Activated CD4-positive, alpha-beta T cell treated with anti-CD3 and anti-CD28 coated beads for 36 hours (primary cell): ENCODE measurements around the gene MAML3. TPM values are rescaled to one million over a fixed set of nuclear protein-coding genes. Genes with fewer than 3 reads are reported as not detected.

Experiments
- ATAC-seq: fragments of 200-7000 bp; cut with Tn5 transposase; one replicate; pipeline ENCODE4 v1.10.0; 2021; ENCODE audit warnings: mild to moderate bottlenecking, moderate library complexity
- CTCF ChIA-PET: fragments of 350-600 bp; sonication (Branson Sonifier 250); formaldehyde crosslinking; loops from one replicate; lab custom pipeline; 2021; ENCODE audit warnings: antibody characterized with exemption; lab: Charles Lee
- POLR2A ChIA-PET: fragments of 350-600 bp; sonication (Branson Sonifier 250); formaldehyde crosslinking; loops from one replicate; lab custom pipeline; 2021; ENCODE audit warnings: antibody characterized with exemption, inconsistent platforms; lab: Charles Lee
- DNase-seq: peaks from one replicate; pipeline ENCODE4 v3.0.0-alpha.2; 2020
- H3K27ac Mint-ChIP-seq: one replicate; pipeline ENCODE4 v1.8.0; 2021; ENCODE audit warnings: mixed read lengths
- H3K27me3 Mint-ChIP-seq: one replicate; pipeline ENCODE4 v1.8.0; 2021; ENCODE audit warnings: mixed read lengths
- H3K36me3 Mint-ChIP-seq: one replicate; pipeline ENCODE4 v1.8.0; 2021; ENCODE audit warnings: low read depth, mixed read lengths
- H3K4me1 Mint-ChIP-seq: one replicate; pipeline ENCODE4 v1.8.0; 2021; ENCODE audit warnings: mixed read lengths
- H3K4me3 Mint-ChIP-seq: one replicate; pipeline ENCODE4 v1.8.0; 2021; ENCODE audit warnings: mild to moderate bottlenecking, moderate library complexity, mixed read lengths
- H3K9me3 Mint-ChIP-seq: one replicate; pipeline ENCODE4 v1.8.0; 2021; ENCODE audit warnings: low read depth, mixed read lengths
- intact Hi-C, 2 experiments: fragments of 100-400 bp; cut with DNase I in 1 of 2; cut with micrococcal nuclease in 1 of 2; formaldehyde crosslinking; loops; one replicate each; pipeline versions ENCODE4 v1.14.2 to v1.15.1; 2022 to 2024; cut with DNase I, micrococcal nuclease
- total RNA-seq, 2 experiments: library from RNA; stranded (reverse); gene quantifications; one replicate each; pipeline ENCODE4 v1.2.3, GENCODE V29; 2021

The MAML3 gene
- total RNA-seq, 2 experiments from 2014 or later, result 1.6 to 1.9 TPM

GRCh38 chr4:139763205-139763604 lies 390.8 kb downstream of the MAML3 start:
- H3K27me3 Mint-ChIP-seq, result no peaks in the 10 kb centered on the region
- H3K27ac Mint-ChIP-seq, result no peak overlapping the region
- intact Hi-C loops, result no loop called here
- ChIA-PET POLR2A (no interaction called here), CTCF (no interaction called here)
- H3K9me3 Mint-ChIP-seq, result no peaks in the 10 kb centered on the region
- H3K4me1 Mint-ChIP-seq, result no peaks in the 10 kb centered on the region
- ATAC-seq (no peak), DNase-seq (no peak)
- no peaks in the 10 kb centered on the region for H3K36me3 Mint-ChIP-seq
- no peak overlapping the region for H3K4me3 Mint-ChIP-seq

GRCh38 chr4:139762720-139763119 lies 391.3 kb downstream of the MAML3 start:
- DNase-seq (no peak), ATAC-seq (no peak)
- H3K4me3 Mint-ChIP-seq, result no peak overlapping the region
- intact Hi-C loops, result no loop called here
- POLR2A ChIA-PET, result no interaction called here
- no peaks in the 10 kb centered on the region for H3K27me3 Mint-ChIP-seq
- H3K27ac Mint-ChIP-seq, result no peak overlapping the region
- H3K9me3 Mint-ChIP-seq, result no peaks in the 10 kb centered on the region
- H3K4me1 Mint-ChIP-seq, result no peaks in the 10 kb centered on the region
- no peaks in the 10 kb centered on the region for H3K36me3 Mint-ChIP-seq
- CTCF ChIA-PET, result no interaction called here

- CTCF ChIA-PET, result interaction anchor here (0.6 kb wide), 1 partner anchor 213 kb away, joined by 3 read pairs; no protein-coding TSS in a partner anchor
- no peak for DNase-seq
- H3K27me3 Mint-ChIP-seq, result no peaks in the 10 kb centered on the region
These were observed 392.5 kb downstream of the MAML3 start for GRCh38 chr4:139761461-139761860.

GRCh38 chr4:139760567-139760966 lies 393.4 kb downstream of the MAML3 start:
- Mint-ChIP-seq H3K4me1 (no peaks in the 10 kb centered on the region), H3K36me3 (no peaks in the 10 kb centered on the region), H3K4me3 (no peak overlapping the region), H3K9me3 (no peaks in the 10 kb centered on the region), H3K27ac (no peak overlapping the region), H3K27me3 (no peaks in the 10 kb centered on the region)
- POLR2A ChIA-PET, result no interaction called here
- intact Hi-C loops, result no loop called here
- CTCF ChIA-PET, result interaction anchor here (1.2 kb wide), 1 partner anchor 10 kb away, joined by 4 read pairs; no protein-coding TSS in a partner anchor
- no peak for ATAC-seq
- no peak for DNase-seq

More at GRCh38 chr4:139761461-139761860, 392.5 kb downstream of the MAML3 start:
- POLR2A ChIA-PET, result no interaction called here
- Mint-ChIP-seq H3K27ac (no peak overlapping the region), H3K36me3 (no peaks in the 10 kb centered on the region), H3K4me3 (no peak overlapping the region), H3K9me3 (no peaks in the 10 kb centered on the region), H3K4me1 (no peaks in the 10 kb centered on the region)
- ATAC-seq, result no peak
- intact Hi-C loops, result no loop called here

- Mint-ChIP-seq H3K9me3 (no peaks in the 10 kb centered on the region), H3K27ac (no peak overlapping the region), H3K4me1 (no peaks in the 10 kb centered on the region), H3K4me3 (no peak overlapping the region), H3K27me3 (no peaks in the 10 kb centered on the region), H3K36me3 (no peaks in the 10 kb centered on the region)
- ATAC-seq (no peak), DNase-seq (no peak)
- ChIA-PET CTCF (interaction anchor here (1.2 kb wide), 1 partner anchor 23 kb away, joined by 3 read pairs; no protein-coding TSS in a partner anchor), POLR2A (no interaction called here)
- intact Hi-C loops, result no loop called here
These were observed 394.9 kb downstream of the MAML3 start for GRCh38 chr4:139759097-139759496.

DNA sequence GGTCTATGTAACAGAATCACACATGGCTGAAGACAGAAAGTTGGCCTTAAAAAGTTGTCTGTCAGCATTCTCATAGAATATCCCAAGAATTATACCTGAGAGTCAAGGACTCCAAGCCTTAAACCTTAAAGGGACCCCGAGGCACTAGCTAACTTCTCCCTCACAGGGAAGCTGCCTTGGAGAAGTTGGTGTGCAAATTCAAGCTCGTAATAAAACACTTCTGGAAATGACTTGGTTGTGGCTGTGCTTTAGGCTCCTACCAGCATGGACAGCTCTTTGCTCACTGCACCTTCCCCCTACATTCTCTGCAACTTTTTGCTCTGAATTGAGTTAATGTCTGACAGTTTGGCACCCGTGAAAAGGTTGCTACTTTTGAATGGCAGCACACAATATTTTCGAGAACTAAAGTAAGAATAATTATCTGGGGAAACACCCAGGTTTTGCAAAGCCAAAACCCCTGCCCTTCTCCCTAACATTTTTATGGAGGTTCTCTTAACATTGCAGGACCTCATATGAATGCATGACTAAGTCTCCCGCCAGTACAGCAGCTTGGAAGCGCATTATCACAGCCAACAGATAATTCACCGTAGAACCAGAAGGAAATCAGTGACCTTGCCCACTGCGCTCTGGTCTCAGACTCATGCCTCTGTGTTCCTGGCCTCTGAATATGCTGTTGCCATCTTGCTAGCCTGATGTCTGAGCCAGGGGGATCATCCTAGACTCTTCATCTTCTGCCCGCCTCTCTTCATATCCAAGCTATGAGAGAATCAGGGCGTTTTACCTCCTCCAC lies 397.4 kb downstream of the MAML3 start:
- ATAC-seq (no peak), DNase-seq (no peak)
- H3K4me3 Mint-ChIP-seq, result no peak overlapping the region
- no peaks in the 10 kb centered on the region for H3K9me3 Mint-ChIP-seq
- H3K27ac Mint-ChIP-seq, result no peak overlapping the region
- ChIA-PET POLR2A (no interaction called here), CTCF (no interaction called here)
- H3K4me1 Mint-ChIP-seq, result no peaks in the 10 kb centered on the region
- H3K36me3 Mint-ChIP-seq, result no peaks in the 10 kb centered on the region
- intact Hi-C loops, result no loop called here
- no peaks in the 10 kb centered on the region for H3K27me3 Mint-ChIP-seq

DNA sequence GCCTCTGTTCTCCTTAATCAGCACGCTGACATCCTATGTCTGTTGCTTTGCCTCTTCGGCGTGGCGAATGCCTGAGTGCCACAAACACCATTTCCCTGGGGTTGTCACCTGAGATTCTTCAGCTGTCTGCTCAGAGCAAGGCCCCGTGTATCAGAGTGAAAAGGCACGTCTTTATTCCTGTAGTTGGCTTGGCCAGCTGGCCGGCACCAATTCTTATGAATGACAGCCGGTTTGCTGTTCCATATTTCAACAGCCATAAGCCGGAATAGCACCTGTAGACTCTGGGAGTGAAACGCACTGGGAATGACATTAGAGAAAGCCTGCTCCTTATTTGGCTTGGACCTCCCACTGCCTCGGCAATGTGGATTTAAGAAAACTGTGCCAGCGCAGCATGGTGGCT lies 399.0 kb downstream of the MAML3 start:
- H3K4me3 Mint-ChIP-seq, result no peak overlapping the region
- ChIA-PET CTCF (no interaction called here), POLR2A (no interaction called here)
- ATAC-seq (no peak), DNase-seq (no peak)
- no peak overlapping the region for H3K27ac Mint-ChIP-seq
- peaks cover 7% of the 10 kb centered on the region for H3K4me1 Mint-ChIP-seq
- H3K36me3 Mint-ChIP-seq, result no peaks in the 10 kb centered on the region
- H3K27me3 Mint-ChIP-seq, result no peaks in the 10 kb centered on the region
- intact Hi-C loops, result no loop called here
- no peaks in the 10 kb centered on the region for H3K9me3 Mint-ChIP-seq

GRCh38 chr4:139753686-139754085 lies 400.3 kb downstream of the MAML3 start:
- no peaks in the 10 kb centered on the region for H3K9me3 Mint-ChIP-seq
- POLR2A ChIA-PET, result no interaction called here
- CTCF ChIA-PET, result no interaction called here

DNA sequence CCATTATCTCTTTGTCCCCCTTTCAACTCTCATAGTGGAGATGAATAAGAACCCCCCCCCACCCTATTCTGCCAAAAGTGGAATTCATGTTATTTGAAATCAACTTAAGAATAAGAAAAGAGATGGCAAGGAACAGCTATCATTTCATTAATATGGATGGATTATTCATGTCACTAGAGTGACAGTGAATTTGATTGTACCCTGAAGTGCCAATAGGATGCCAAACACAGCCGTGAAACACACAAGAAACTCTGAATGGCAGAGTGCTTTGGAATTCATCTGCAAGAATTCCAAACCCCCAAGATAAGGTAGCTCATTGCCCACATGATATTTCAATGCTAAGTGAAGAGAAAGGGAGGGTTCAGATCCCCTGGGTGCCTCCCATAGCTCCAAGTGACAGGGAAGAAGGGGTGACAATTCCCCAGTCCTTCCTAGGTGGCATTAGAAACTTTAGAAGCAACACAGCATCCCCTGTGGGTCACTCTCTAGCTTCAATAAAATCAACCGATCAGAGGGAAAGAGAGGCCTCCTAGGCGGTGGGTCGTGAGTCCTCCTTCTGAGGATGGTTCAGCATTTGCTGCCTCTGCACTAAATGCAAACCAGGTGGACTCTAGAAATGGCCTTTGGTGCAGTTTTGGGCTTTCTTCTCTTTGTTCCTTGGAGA lies 404.0 kb downstream of the MAML3 start:
- intact Hi-C loops, result no loop called here

More at GRCh38 chr4:139753686-139754085, 400.3 kb downstream of the MAML3 start:
- Mint-ChIP-seq H3K36me3 (no peaks in the 10 kb centered on the region), H3K27me3 (no peaks in the 10 kb centered on the region), H3K4me1 (peaks cover 7% of the 10 kb centered on the region), H3K27ac (no peak overlapping the region), H3K4me3 (no peak overlapping the region)
- ATAC-seq (no peak), DNase-seq (no peak)
- intact Hi-C loops, result no loop called here

GRCh38 chr4:139749338-139749737 lies 404.6 kb downstream of the MAML3 start:
- DNase-seq, result peak; percentile 12
- H3K27ac Mint-ChIP-seq, result no peak overlapping the region
- intact Hi-C loops, result no loop called here
- H3K27me3 Mint-ChIP-seq, result no peaks in the 10 kb centered on the region
- no peak overlapping the region for H3K4me3 Mint-ChIP-seq
- H3K4me1 Mint-ChIP-seq, result peaks cover 7% of the 10 kb centered on the region
- ATAC-seq, result no peak
- ChIA-PET CTCF (interaction anchor here (1.0 to 1.8 kb wide), 2 partner anchors 13 to 611 kb away, joined by 3 to 5 read pairs; no protein-coding TSS in a partner anchor), POLR2A (interaction anchor here (0.6 kb wide), 1 partner anchor 633 kb away, joined by 4 read pairs; no protein-coding TSS in a partner anchor)
- no peaks in the 10 kb centered on the region for H3K9me3 Mint-ChIP-seq
- H3K36me3 Mint-ChIP-seq, result no peaks in the 10 kb centered on the region

More for the DNA sequence above, 404.0 kb downstream of the MAML3 start:
- POLR2A ChIA-PET, result interaction anchor here (0.6 kb wide), 1 partner anchor 633 kb away, joined by 4 read pairs; no protein-coding TSS in a partner anchor
- H3K4me1 Mint-ChIP-seq, result peaks cover 7% of the 10 kb centered on the region
- H3K27ac Mint-ChIP-seq, result no peak overlapping the region
- no peak overlapping the region for H3K4me3 Mint-ChIP-seq
- H3K36me3 Mint-ChIP-seq, result no peaks in the 10 kb centered on the region
- H3K27me3 Mint-ChIP-seq, result no peaks in the 10 kb centered on the region
- no peak for ATAC-seq
- CTCF ChIA-PET, result interaction anchor here (0.6 to 1.8 kb wide), 3 partner anchors 14 to 774 kb away, joined by 3 to 5 read pairs (median 3); partner anchors contain the start of gene ELMOD2
- no peak for DNase-seq
- no peaks in the 10 kb centered on the region for H3K9me3 Mint-ChIP-seq

DNA sequence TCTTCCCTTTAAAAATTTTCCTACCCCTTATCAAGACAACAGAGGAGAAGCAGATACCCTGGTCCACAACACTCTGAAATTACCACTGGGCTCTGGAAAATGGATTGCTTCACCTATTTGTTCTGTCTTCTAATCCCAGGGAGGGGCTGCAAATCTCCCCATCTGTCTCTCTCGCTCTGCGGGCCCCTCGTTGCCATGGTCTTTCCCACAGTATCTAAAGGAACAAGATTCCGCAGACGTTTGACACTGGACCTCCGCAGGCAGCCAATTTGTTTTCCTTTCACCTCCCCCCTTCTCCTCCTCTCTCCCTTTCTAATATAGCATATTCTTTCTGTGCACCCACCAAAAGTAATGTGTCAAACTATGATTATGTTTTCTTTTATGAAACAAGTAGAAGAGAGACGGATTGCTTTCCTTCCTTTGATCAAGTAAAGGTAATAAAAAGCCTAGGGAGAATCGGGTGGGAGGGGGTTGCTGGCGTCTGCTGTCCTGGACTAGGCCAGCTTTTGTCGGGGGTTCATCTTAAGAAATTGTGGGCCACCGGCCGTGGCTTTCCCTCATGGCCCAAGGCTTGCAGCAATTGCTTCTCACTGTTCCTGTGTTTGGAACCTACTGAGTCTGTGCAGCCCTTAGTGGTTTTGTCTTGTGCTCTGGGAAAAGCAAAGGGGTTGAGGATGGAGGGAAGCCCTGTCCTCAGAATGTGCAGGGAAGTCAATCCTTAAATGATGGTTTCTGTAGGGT lies 407.4 kb downstream of the MAML3 start:
- Mint-ChIP-seq H3K4me1 (peaks cover 7% of the 10 kb centered on the region), H3K27ac (no peak overlapping the region), H3K36me3 (no peaks in the 10 kb centered on the region), H3K27me3 (no peaks in the 10 kb centered on the region), H3K4me3 (no peak overlapping the region), H3K9me3 (no peaks in the 10 kb centered on the region)
- POLR2A ChIA-PET, result no interaction called here
- no peak for ATAC-seq
- no peak for DNase-seq
- CTCF ChIA-PET, result no interaction called here
- intact Hi-C loops, result no loop called here
